Activated T-cell treated with anti-CD3 and anti-CD28 coated beads for 48 hours (primary cell): ENCODE results near the gene BET1L.
"Not testable (repeated sequence)": the region's sequence is repeated elsewhere in the genome, so short reads cannot be mapped to it uniquely, and the experiment has no call there.

ENCODE experiments used
- DNase-seq: peaks from one replicate; pipeline ENCODE4 v3.0.0-alpha.2; 2020; ENCODE audit warnings: low read depth

BET1L gene

GRCh38 chr11:227824-228379 is 20.7 kb upstream of the BET1L start:
- no peak for DNase-seq

DNA sequence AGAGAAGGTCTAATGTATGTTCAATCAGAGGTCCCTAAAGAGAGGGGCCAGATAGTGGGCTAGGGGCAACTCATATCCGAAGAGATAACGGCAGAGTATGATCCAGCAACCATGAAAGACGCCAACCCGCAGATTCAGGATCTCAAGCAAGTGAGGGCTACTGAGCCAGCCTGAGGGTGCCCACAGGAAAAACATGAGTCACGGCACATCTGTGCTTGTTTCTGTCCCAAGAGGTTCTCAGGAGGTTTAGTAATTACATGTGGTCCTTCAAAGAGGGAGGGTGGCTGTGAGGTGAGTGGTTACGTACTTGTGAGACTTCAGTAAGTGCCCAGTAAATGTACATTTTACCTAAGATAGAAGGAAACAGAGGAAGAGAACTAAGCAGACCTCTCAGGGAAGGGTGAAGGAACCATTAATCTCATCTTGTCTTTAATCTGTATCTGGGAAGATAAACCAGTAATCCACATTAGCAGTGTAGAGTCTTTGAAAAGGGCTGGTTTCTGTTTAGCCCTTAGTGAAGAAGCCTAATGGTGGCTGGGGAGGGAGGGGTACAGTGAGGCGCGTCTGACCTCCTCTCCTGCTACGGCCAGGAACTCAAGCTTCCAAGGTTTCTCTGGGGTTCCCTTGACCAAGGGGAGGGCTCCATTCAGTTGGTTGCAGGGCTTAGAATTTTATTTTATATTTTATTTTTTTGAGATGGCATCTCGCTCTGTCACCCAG is 18.7 kb upstream of the BET1L start:
- DNase-seq: no peak

DNA sequence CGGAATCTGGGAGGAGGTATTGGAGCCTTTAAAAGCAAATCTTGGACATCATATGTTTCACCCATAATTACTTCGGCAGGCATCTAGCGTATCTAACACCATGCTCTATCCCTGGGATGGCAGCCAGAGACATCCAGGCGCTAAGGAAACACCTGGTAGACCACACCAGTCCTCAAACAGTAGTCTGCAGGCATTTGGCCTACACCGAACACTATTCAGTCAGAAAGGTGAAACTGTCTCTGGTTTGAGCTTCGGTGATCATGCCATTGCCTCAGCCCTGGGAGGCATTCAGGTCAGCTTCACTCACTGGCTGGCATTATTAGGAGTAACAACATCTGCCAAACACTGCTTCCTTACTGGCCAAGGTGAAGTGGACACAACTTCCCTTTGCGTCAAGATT is 17.2 kb upstream of the BET1L start:
- DNase-seq: no peak

- DNase-seq: no peak
Measured at GRCh38 chr11:223884-224283, 16.7 kb upstream of the BET1L start.

DNA sequence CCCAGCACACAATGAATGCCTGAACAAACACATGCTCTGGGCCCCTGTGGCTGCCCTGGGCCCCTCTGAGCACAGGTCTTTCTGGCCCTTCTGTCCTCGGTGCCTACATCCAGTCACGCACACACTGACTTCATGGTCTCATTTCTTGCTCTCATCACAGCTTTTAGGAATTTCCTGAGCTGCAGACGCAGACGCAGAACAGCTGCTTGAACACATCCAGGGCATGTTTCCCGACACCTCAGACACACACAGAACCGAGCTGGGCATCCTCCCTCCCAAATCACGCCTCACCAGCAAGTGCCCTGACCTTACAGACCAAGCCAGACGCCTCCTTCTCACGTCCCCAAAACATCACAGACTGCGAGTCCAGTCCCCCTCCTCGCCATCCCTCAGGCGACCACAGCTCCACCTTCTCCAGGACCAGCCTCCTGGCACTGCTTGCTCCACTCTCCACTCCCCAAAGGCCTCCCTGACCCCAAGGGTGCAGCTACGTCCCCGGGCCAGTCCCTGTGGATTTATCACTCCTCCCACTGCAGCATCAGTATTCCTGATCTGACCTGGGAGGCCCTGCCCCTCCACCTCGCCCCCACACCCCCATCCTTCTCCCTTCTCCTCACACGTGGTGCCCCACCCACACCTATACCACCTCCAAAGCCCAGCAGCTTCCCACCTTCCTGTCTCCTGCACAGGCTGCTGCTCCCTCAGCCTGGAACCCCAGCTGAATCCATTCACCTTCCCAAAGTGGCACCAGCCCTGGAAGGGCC is 16.0 kb upstream of the BET1L start:
- DNase-seq: no peak

DNA sequence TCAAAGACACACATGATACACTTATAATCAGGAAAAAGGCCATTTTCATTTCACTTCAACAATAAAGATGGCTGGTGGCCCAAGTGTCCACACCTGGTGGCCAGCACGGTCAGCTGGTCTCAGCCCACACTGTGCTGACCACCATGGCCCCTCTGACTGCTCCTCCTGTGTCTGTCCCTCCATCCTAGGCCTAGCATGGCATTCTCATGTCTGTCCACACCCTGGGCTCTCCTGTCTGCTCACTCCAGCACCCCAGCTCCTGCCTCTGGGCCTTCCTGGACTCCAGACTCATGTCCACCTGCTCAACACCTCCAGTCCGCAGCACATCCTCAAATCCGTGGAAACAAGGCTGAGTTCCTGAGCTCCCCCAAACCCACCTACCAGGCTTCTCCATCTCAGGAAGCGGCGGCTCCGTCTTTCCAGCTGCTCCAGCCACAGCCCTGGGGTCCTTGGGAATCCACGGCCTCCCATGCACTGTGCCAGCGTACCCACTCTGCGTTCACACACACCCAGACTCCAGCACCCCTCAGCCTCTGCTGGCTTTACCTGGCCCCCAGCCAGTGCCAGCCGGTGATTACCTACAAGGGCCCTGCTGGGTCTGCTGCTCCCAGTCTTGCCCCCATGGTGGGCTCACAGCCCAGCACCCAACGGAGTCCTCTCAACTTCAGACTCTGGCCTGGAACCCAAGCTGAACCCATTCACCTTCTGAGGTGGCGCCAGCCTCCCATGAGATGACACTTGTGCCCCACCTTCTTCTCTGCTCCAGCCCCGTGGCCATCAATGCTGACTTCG is 15.0 kb upstream of the BET1L start:
- DNase-seq: no peak

DNA sequence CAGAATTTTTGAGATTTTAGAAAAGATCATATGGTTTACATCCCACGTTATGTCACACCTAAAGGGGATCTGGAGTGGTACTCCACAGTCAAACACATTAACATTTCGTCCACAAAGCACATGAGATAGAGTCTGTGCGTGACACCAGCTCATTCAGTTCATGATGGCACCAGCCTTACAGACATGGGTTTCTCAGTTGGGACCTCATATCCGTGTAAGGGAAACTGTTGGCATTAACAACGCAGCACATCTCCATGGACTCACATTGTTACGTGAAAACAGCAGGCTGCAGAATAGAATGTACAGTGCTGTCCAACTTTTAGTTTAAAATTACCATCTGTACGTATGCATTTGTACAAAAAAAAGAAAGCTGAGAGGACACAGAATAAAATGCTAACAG is 14.3 kb upstream of the BET1L start:
- no peak for DNase-seq

DNA sequence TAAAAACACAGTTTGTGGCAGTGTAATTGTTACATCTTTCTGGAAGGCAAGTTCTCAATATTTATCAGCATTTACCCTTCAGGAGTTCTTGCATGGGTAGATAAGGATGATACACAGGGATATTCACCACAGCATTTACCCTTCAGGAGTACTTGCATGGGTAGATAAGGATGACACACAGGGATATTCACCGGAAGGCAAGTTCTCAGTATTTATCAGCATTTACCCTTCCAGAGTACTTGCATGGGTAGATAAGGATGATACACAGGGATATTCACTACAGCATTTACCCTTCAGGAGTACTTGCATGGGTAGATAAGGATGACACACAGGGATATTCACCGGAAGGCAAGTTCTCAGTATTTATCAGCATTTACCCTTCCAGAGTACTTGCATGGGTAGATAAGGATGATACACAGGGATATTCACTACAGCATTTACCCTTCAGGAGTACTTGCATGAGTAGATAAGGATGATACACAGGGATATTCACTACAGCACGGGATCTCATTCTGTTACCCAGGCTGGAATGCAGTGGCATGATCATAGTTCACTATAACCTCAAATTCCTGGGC is 13.5 kb upstream of the BET1L start:
- not testable (repeated sequence) for DNase-seq

DNA sequence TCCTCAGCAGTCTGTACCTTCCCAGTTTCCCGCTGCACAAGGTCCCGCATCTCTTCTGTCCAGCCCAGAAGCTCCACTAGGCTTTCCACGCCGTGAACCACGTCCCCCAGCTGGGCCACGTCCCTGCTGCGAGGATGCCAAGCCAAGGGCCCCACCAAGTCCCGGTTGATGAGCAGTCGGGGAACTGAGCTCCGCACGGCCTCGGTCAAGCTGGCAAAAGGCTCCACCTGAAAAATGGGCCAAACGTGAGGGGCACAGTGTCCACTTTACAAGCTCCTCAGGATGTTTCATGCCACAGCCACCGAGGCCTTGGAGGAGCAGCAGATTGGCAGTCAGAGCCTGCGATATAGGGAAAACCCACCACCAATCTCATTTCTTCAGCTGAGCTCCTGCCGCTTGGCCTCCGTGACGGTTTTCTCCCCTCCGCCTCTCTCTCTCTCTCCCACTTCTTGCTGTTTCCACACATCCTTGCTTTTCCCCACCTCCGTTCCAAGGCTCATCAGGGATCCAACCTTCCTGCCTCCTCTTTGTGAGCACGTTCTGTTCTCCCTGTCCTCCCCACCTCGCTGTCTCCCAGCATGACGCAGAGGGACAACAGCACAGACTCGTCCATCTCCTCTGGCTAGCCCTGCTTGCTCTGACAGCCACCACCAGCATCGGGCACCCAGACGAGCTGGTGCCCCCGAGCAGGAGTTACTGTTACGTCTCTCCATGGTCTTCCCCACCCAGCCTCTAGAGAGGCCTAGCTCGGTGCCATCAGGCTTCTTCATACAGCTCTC is 11.8 kb upstream of the BET1L start:
- DNase-seq: no peak

DNA sequence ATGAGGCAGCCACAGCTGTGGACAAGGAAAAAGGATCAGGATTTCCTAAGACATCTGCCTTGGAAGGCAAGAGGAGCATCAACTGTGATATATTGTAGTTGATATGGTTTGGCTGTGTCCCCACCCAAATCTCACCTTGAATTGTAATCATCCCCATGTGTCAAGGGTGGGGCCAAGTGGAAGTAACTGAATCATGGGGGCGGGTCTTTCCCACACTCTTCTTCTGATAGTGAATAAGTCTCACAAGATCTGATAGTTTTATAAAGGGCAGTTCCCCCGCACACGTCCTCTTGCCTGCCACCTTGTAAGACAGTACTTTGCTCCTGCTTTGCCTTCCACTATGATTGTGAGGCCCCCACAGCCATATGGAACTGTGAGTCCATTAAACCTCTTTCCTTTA is 10.5 kb upstream of the BET1L start:
- no peak for DNase-seq

DNA sequence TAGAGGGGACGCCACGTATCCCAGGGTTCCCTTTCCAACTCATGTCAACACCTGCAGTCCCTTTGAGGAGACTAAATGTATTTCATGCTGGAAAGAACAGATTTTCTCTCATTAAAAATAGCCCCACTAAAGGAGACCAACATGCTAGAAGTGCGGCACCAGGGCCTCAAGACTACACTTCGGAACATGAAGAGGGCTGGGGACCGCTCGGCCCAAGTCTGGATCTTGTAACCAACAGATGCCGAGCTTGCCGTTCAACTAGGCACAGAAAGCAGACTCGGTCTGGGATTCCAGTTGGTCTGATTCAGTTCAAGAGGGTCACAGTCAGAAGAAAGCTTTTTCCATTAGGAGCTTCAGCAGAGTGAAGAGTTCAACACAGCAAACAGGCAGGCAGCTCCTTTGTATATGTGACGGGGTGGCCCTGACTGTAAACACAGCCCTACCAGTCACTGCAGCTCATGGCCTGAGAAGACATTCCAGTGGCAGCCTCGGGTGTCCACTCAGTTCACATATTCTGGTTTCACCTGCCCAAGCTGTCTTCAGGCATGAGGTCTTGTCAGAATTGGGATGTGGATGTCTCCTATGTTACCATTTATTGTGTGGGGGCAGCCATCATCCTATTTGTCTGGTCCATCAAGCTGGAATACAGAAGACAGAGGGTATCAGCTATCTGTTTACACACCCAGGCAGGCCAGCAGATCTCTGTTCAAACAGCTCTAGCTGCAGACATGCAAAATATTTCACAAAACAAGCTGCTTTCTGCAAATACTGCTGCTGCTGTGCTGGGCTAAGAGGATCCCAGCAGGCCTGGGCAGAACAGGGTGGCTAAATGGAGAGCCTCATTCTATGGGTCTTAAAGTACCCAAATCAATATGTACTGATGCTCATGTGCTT is 9.1 kb upstream of the BET1L start:
- DNase-seq: no peak

GRCh38 chr11:215581-216037 is 8.4 kb upstream of the BET1L start:
- no peak for DNase-seq

- DNase-seq: no peak
Measured at GRCh38 chr11:214083-214482, 6.9 kb upstream of the BET1L start.

DNA sequence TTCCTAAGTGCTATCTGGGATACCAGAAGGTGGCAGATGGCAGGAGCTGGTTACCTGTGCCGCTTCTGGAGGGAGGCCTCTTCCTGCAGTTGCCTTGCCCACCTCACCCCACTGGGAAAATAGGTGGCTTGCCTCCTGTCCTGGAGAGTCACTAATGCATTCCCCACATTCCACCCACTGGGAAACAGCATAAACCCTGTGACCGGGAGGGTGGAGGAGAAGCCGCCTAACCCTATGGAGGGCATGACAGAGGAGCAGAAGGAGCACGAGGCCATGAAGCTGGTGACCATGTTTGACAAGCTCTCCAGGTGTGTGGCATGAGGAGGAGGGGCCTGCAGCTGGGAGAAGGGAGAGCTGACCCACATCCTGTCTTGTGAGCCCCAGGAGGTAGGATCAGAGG is 5.9 kb upstream of the BET1L start:
- no peak for DNase-seq

- no peak for DNase-seq
Measured at GRCh38 chr11:212150-213100, 5.2 kb upstream of the BET1L start.

DNA sequence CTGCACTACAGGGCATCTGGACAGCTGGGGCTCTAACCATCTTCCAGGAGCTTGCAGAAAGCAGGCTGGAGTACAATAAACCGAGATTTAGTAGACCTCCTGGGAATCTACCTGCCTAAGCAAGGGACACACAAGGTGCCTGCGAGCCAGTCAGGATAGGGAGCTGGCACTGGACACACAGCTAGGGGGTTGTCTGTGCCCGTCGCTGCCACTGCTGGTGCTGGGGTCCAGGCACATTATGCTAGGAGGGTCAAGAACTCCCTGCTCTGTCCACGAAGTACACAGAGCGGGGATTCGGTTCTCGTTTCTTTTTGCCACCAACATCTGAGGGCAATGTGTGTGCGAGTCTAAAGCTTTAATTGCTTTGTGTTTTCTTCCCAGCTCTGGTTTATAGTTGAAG is 4.5 kb upstream of the BET1L start:
- no peak for DNase-seq

GRCh38 chr11:211295-211694 is 4.1 kb upstream of the BET1L start:
- no peak for DNase-seq

DNA sequence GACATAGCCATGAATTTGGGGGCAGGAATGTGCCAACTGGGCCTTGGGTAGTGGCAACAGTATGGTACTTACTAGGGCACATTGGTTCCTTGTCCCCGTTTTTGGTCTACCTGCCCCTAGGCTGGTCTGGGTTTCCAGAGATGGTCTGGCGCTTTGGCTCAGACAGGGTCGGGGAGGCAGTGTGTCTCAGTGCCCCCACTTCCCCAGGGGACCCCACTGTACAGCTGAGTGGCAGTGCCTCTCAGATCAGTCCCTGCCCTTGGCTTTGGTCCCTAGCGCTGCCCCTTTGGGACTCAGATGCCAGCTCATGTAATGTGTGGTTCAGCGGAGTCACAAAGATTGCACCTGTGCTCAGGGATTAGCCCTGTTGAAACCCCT is 3.6 kb upstream of the BET1L start:
- DNase-seq: no peak

DNA sequence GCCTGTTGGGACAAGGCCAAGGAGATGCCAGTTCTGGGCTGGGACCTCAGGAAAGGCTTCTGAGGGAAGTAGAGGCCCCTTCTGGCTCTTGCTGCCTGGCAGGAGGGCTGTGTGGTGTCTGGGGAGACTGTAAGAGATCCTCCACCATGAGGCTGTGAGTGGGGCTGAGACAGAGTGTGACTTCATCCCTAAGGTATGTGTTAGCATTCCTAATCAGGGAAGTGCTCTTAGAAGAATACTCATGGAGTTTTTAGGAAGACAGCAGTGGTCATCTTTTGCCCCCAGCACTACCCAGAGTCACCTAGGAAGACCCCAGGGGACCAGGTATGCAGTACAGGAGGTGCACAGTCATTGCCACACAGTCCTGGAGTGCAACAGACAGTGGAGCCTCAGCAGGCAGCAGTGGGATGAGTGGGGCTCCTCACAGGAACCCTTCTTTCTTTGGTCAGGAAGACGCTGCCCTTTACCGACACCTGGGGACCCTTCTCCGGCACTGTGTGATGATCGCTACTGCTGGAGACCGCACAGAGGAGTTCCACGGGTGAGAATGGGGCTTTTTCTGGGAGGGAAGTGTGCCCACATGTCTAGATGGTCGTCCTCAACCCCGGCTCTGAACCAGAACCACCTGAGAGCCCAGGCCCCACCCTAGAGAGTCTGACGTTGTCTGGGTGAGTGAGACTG is 3.1 kb upstream of the BET1L start:
- no peak for DNase-seq
